ACC112 (cell line): ENCODE data around the gene WFIKKN2.
"Not testable (repeated sequence)": the region's sequence is repeated elsewhere in the genome, so short reads cannot be mapped to it uniquely, and the experiment has no call there.

Experiments used
- H2AFZ ChIP-seq: fragments of 200-600 bp; sonication (generic); one replicate; pipeline ENCODE4 v1.6.0; 2017; ENCODE audit warnings: antibody characterized with exemption, low read length; ENCODE audit not compliant: unreplicated experiment
- H3K27ac ChIP-seq: fragments of 200-600 bp; sonication (generic); 2 replicates; pipeline ENCODE4 v1.5.1; 2014; ENCODE audit warnings: low read depth, mild to moderate bottlenecking, antibody characterized with exemption, low read length, moderate library complexity
- H3K27me3 ChIP-seq: fragments of 200-600 bp; sonication (generic); 2 replicates; pipeline ENCODE4 v1.6.1; 2014; ENCODE audit warnings: mild to moderate bottlenecking, antibody characterized with exemption, low read length, moderate library complexity, mixed read lengths; ENCODE audit not compliant: insufficient read depth
- H3K36me3 ChIP-seq: fragments of 200-600 bp; sonication (generic); 2 replicates; pipeline ENCODE4 v1.6.1; 2016; ENCODE audit warnings: mild to moderate bottlenecking, antibody characterized with exemption, low read length, moderate library complexity, mixed read lengths; ENCODE audit not compliant: insufficient read depth
- H3K4me1 ChIP-seq: fragments of 200-600 bp; sonication (generic); one replicate; pipeline ENCODE4 v1.6.1; 2016; ENCODE audit warnings: low read length, mixed read lengths; ENCODE audit not compliant: insufficient read depth, unreplicated experiment, control insufficient read depth
- H3K4me3 ChIP-seq: fragments of 200-600 bp; sonication (generic); 2 replicates; pipeline ENCODE4 v1.5.1; 2014; ENCODE audit warnings: mild to moderate bottlenecking, low read depth, low read length
- H3K79me2 ChIP-seq: fragments of 200-600 bp; sonication (generic); one replicate; pipeline ENCODE4 v1.6.0; 2016; ENCODE audit warnings: low read length; ENCODE audit not compliant: control insufficient read depth, unreplicated experiment, insufficient read depth

Gene WFIKKN2

GRCh38 chr17:50800196-50800700, 35.1 kb upstream of the WFIKKN2 start:
- Histone ChIP-seq H3K27me3 (no peaks in the 10 kb centered on the region), H3K4me1 (no peaks in the 10 kb centered on the region), H3K27ac (no peak overlapping the region), H3K36me3 (no peaks in the 10 kb centered on the region), H2AFZ (no peak overlapping the region), H3K79me2 (no peaks in the 10 kb centered on the region), H3K4me3 (no peak overlapping the region)

GRCh38 chr17:50802609-50803571, 32.5 kb upstream of the WFIKKN2 start:
- Histone ChIP-seq H3K36me3 (no peaks in the 10 kb centered on the region), H2AFZ (no peak overlapping the region), H3K4me3 (no peak overlapping the region), H3K79me2 (no peaks in the 10 kb centered on the region), H3K27ac (no peak overlapping the region), H3K27me3 (no peaks in the 10 kb centered on the region), H3K4me1 (peaks cover 4% of the 10 kb centered on the region)

- Histone ChIP-seq H3K4me1 (peaks cover 4% of the 10 kb centered on the region), H2AFZ (no peak overlapping the region), H3K36me3 (no peaks in the 10 kb centered on the region), H3K27ac (no peak overlapping the region), H3K27me3 (no peaks in the 10 kb centered on the region), H3K4me3 (no peak overlapping the region), H3K79me2 (no peaks in the 10 kb centered on the region)
These were observed 31.7 kb upstream of the WFIKKN2 start for GRCh38 chr17:50803676-50804075.

GRCh38 chr17:50804749-50805475, 30.5 kb upstream of the WFIKKN2 start:
- not testable (repeated sequence) for H3K36me3 ChIP-seq, H3K27me3 ChIP-seq, H2AFZ ChIP-seq, H3K79me2 ChIP-seq, H3K4me1 ChIP-seq, H3K4me3 ChIP-seq, H3K27ac ChIP-seq

- H3K27ac ChIP-seq, result no peak overlapping the region
- no peaks in the 10 kb centered on the region for H3K79me2 ChIP-seq
- peaks cover 4% of the 10 kb centered on the region for H3K4me1 ChIP-seq
- no peaks in the 10 kb centered on the region for H3K27me3 ChIP-seq
- no peaks in the 10 kb centered on the region for H3K36me3 ChIP-seq
- H2AFZ ChIP-seq, result no peak overlapping the region
- no peak overlapping the region for H3K4me3 ChIP-seq
These were observed 29.9 kb upstream of the WFIKKN2 start for GRCh38 chr17:50805486-50805885.

- no peak overlapping the region for H3K27ac ChIP-seq
- H3K27me3 ChIP-seq, result 0 out of 2 replicates have a peak, but pooled peaks cover 1% of the 10 kb centered on the region
- H3K4me3 ChIP-seq, result no peak overlapping the region
- H2AFZ ChIP-seq, result no peak overlapping the region
- H3K79me2 ChIP-seq, result no peaks in the 10 kb centered on the region
- H3K36me3 ChIP-seq, result no peaks in the 10 kb centered on the region
- H3K4me1 ChIP-seq, result peaks cover 4% of the 10 kb centered on the region
These were observed 29.2 kb upstream of the WFIKKN2 start for GRCh38 chr17:50806141-50806643.

GRCh38 chr17:50807009-50807408, 28.4 kb upstream of the WFIKKN2 start:
- peaks cover 4% of the 10 kb centered on the region for H3K4me1 ChIP-seq
- H3K27me3 ChIP-seq, result 0 out of 2 replicates have a peak, but pooled peaks cover 5% of the 10 kb centered on the region
- H3K79me2 ChIP-seq, result no peaks in the 10 kb centered on the region
- H3K4me3 ChIP-seq, result no peak overlapping the region
- no peak overlapping the region for H2AFZ ChIP-seq
- no peak overlapping the region for H3K27ac ChIP-seq
- H3K36me3 ChIP-seq, result no peaks in the 10 kb centered on the region

GRCh38 chr17:50807675-50808074, 27.7 kb upstream of the WFIKKN2 start:
- peaks cover 4% of the 10 kb centered on the region for H3K4me1 ChIP-seq
- H3K36me3 ChIP-seq, result no peaks in the 10 kb centered on the region
- no peak overlapping the region for H3K4me3 ChIP-seq
- 0 out of 2 replicates have a peak, but pooled peaks cover 5% of the 10 kb centered on the region for H3K27me3 ChIP-seq
- no peak overlapping the region for H3K27ac ChIP-seq
- H3K79me2 ChIP-seq, result no peaks in the 10 kb centered on the region
- H2AFZ ChIP-seq, result no peak overlapping the region

- H3K4me1 ChIP-seq, result peaks cover 4% of the 10 kb centered on the region
- peaks cover 5% of the 10 kb centered on the region; the same call in 1 of the 2 replicates for H3K27me3 ChIP-seq
- H3K79me2 ChIP-seq, result no peaks in the 10 kb centered on the region
- H3K27ac ChIP-seq, result no peak overlapping the region
- H3K4me3 ChIP-seq, result no peak overlapping the region
- H2AFZ ChIP-seq, result no peak overlapping the region
- H3K36me3 ChIP-seq, result no peaks in the 10 kb centered on the region
These were observed 27.0 kb upstream of the WFIKKN2 start for GRCh38 chr17:50808413-50808812.

- H3K27ac ChIP-seq, result no peak overlapping the region
- H3K27me3 ChIP-seq, result peaks cover 5% of the 10 kb centered on the region; the same call in 1 of the 2 replicates
- no peaks in the 10 kb centered on the region for H3K36me3 ChIP-seq
- no peaks in the 10 kb centered on the region for H3K79me2 ChIP-seq
- H2AFZ ChIP-seq, result no peak overlapping the region
- peaks cover 4% of the 10 kb centered on the region for H3K4me1 ChIP-seq
- no peak overlapping the region for H3K4me3 ChIP-seq
These were observed 26.5 kb upstream of the WFIKKN2 start for GRCh38 chr17:50808888-50809287.
